ENCODE data around the gene GNB1.
A peak's percentile ranks its signal among the peaks of the same experiment; 100 is the strongest.
"Not testable (repeated sequence)": the region's sequence is repeated elsewhere in the genome, so short reads cannot be mapped to it uniquely, and the experiment has no call there.

The GNB1 gene

DNA sequence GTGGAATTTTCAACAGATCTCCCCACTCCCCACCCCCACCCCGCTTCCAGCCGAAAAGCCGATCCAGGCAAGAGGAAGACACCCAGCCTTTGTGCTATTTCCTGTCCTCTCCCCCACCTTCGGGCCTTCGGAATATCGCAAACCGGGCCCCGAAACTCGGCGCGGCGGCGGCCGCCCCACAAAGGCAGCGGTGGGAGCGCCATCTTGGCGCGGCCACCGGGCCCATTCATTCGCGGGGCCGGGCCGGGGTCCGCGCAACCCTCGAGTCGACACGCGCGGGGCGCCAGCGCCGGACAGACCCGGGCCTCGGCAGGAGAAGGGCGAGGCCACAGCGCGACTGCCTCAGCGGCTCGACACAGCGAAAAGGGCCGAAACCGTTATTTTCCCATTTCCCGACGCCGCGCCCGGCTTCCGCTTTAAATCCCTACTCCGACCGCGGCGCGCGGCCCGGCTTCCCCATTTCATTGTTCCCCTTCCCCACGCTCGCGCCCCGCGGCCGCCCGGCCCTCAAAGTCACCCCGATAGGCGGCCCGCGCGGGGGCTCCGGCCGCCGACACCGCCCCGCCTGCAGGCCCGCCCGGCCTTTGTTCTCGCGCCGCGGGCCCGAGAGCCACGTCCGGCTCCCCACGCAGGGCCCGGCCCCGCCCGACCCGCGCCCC is 911 bp downstream of the GNB1 start:
- DNase-seq = peak; percentile 32

DNA sequence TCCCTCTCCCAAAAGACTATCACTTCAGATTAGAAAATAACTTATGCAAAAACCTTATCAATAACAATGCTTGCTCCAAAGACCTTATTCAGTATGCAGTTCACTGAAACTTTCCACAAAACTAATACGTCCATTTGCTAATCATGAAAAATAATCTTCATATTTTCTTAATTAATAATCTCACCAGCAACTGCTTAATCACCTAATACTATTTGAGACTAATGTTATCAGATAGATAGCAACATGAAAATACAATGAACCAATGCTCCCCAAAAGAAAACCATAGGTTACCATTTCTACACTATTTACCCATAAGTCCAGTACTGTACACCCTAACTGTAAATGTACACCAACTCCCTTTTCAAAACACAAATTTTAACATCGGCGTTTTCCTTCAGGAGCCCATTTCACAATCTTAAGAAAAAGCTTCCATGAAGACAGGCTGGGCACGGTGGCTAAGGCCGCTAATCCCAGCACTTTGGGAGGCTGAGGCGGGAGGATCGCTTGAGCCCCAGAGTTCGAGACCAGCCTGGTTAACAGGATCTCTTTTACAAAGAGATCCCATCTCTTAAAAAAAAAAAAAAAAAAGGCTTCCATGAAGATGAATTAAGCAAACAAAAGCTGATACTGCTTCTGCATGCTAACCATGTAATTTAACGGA is 1.7 kb downstream of the GNB1 start:
- no peak for DNase-seq

DNA sequence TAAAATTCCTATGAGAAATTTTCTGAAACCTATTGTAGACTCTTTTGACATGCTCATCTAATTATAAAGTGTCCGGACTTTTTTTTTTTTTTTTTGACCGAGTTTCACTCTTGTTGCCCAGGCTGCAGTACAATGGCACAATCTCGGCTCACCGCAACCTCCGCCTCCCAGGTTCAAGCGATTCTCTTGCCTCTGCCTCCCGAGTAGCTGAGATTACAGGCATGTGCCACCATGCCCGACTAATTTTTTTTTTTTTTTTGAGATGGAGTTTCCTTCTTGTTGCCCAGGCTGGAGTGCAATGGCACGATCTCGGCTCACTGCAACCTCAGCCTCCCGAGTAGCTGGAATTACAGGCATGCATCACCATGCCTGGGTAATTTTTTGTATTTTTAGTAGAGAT is 7.0 kb downstream of the GNB1 start:
- DNase-seq = not testable (repeated sequence)

GRCh38 chr1:1883092-1883873 is 7.6 kb downstream of the GNB1 start:
- no peak for DNase-seq

GRCh38 chr1:1881727-1882126 is 9.2 kb downstream of the GNB1 start:
- DNase-seq = no peak

DNA sequence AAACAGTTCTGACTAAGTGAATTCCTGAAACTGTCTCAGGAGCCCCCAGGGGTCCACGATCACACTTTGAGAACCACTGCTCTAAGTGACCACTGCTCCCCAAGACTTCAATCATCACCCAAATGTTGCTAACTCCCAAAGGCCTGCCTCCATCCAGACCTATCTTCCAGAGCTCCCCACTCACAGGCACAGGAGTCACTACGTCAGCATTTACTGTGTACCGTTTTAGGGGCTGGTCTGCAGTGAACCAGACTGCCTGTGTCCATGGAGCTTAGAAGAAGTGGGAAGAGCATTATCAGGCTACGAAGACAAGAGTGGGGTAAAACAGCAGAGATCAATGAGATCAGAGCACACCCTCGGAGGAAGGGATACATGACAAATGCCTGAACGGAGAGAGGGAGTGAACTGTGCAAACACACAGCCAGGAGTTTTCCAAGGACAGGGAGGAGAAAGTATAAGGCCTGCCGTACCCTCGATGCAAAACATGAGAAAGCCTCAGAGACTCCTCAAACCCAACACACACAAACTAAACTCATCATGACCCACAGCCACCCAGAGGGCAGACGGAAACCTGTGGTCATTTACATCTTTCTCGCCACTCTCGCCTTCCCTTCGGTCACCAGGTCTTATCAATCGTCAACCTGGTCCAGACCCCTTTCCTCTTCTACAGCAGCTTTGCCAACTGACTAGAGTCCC is 10.1 kb downstream of the GNB1 start:
- no peak for DNase-seq

DNA sequence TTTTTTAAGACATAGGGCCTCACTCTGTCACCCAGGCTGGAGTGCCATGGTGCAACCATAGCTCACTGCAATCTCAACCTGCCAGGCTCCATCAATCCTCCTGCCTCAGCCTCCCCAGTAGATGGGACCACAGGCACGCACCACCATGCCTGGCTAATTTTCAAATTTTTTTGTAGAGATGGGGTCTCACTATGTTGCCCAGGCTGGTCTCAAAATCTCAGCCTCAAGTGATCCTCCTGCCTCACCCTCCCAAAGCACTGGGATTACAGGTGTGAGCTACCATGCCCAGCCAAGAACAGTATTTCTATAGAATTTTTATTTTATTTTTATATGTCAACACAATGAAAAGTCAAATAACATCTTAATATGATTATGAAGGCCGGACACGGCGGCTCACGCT is 10.9 kb downstream of the GNB1 start:
- no peak for DNase-seq

- DNase-seq = no peak
These were observed 12.9 kb downstream of the GNB1 start for GRCh38 chr1:1877865-1878436.

- DNase-seq = no peak
These were observed 14.5 kb downstream of the GNB1 start for GRCh38 chr1:1876335-1876930.

DNA sequence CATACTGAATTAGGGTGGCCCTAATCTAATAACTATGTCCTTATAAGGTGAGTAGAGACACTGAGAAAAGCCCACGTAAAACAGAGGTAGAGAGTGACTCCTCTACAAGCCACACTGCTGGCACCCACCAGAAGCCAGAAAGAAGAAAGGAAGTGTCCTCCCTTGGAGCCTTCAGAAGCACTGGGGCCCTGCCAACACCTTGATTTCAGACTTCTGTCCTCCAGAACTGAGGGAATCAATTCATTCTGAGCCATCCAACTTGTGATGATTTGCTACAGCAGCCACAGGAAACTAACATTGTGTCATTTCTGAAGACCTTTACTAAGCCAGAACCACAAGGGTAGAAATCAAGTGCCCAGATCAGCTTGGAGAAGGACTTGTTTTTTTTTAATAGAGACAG is 15.0 kb downstream of the GNB1 start:
- DNase-seq = no peak

DNA sequence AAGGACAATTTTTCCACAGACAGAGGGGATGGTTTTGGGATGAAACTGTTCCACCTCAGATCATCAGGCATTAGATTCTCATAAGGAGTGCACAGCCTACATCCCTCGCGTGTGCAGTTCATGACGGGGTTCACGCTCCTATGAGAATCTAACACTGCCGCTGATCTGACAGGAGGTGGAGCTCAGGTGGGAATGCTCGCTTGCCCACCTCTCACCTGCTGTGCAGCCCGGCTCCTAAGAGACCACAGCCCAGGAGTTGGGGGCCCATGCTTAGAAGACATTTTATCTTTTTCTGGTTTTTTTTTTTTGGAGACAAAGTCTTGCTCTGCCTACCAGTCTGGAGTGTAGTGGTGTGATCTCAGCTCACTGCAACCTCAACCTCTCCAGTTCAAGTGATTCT is 16.0 kb downstream of the GNB1 start:
- no peak for DNase-seq

- DNase-seq = no peak
These were observed 17.7 kb downstream of the GNB1 start for GRCh38 chr1:1873186-1873585.

GRCh38 chr1:1872329-1872994 is 18.4 kb downstream of the GNB1 start:
- DNase-seq = no peak

GRCh38 chr1:1869469-1869868 is 21.4 kb downstream of the GNB1 start:
- no peak for DNase-seq

DNA sequence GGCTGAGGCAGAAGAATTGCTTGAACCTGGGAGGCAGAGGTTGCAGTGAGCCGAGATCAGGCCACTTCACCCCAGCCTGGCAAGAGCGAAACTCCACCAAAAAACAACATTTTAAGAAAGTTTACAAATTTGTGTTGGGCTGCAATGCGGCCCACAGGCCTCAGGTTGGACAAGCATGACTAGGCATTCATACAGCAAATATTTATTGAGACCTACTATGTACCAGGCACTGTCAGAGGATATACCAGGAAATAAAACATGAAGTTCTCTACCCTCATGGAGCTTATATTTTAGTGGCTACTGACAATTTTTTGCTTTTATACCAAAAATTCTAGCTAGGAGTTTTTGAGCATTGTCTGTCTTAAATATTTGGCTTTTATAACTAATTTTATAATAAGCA is 23.7 kb downstream of the GNB1 start:
- DNase-seq = no peak

GRCh38 chr1:1862905-1863547 is 27.9 kb downstream of the GNB1 start:
- DNase-seq = no peak

- not testable (repeated sequence) for DNase-seq
These were observed 29.1 kb downstream of the GNB1 start for GRCh38 chr1:1861761-1862310.

- no peak for DNase-seq
These were observed 29.6 kb downstream of the GNB1 start for GRCh38 chr1:1861339-1861730.

GRCh38 chr1:1859970-1860697 is 30.8 kb downstream of the GNB1 start:
- not testable (repeated sequence) for DNase-seq

DNA sequence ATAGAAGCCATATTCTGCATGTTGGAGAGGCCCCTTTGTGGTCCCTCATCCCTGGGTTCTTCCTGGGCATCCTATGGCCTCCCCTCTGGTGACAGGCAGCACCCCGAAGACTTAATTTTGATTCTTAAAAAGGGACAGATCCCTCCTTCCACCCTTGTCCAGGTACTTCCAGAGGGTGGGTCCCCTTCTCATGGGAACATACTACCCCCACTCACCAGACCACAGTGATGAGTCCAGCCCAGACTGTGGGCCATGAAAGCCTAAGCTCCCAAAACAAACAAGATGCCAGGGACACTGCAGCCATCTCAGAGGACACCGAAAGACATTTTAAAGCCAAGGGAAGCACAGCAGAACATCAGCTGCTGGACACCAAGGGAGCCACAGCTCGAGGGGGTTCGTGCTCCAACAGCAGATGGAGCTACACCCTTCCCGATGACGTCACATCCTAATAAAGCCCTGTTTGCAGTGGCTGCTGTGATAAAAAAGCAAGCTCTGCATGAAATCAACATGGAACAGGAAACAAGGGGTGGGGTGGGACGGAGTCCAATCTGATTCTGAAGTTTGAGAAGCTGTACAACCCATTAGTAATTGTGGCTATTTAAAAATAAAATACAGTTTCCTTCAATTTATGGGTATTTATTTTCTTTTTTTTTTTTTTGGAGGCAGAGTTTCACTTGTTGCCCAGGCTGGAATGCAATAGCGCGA is 32.4 kb downstream of the GNB1 start:
- DNase-seq = peak; percentile 39

All from CD4-positive, alpha-beta T cell treated with Interleukin-6 for 4 hours (primary cell).